Lower leg skin (tissue), 3 donors: ENCODE measurements around the gene PCSK5.
"Not testable (repeated sequence)": the region's sequence is repeated elsewhere in the genome, so short reads cannot be mapped to it uniquely, and the experiment has no call there.

Experiments used
- POLR2A ChIP-seq, 2 donors: fragments of 450-650 bp; IDR thresholded peaks; one replicate each; pipeline ENCODE4 v1.6.1; 2016 to 2017; ENCODE audit warnings: antibody characterized with exemption in 2 of 2, mild to moderate bottlenecking in 1 of 2, moderate library complexity in 1 of 2
- TF ChIP-seq, protein P1 (sequence below), 3 donors: fragments of 450-650 bp; IDR thresholded peaks; one replicate each; pipeline ENCODE4 v1.5.1; 2016; ENCODE audit warnings: antibody characterized with exemption in 3 of 3, mild to moderate bottlenecking in 3 of 3, moderate library complexity in 2 of 3

- TF ChIP-seq, protein P1, sequence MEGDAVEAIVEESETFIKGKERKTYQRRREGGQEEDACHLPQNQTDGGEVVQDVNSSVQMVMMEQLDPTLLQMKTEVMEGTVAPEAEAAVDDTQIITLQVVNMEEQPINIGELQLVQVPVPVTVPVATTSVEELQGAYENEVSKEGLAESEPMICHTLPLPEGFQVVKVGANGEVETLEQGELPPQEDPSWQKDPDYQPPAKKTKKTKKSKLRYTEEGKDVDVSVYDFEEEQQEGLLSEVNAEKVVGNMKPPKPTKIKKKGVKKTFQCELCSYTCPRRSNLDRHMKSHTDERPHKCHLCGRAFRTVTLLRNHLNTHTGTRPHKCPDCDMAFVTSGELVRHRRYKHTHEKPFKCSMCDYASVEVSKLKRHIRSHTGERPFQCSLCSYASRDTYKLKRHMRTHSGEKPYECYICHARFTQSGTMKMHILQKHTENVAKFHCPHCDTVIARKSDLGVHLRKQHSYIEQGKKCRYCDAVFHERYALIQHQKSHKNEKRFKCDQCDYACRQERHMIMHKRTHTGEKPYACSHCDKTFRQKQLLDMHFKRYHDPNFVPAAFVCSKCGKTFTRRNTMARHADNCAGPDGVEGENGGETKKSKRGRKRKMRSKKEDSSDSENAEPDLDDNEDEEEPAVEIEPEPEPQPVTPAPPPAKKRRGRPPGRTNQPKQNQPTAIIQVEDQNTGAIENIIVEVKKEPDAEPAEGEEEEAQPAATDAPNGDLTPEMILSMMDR (IDR thresholded peaks at IDR 0.05) = not testable (repeated sequence)
- not testable (repeated sequence) for TF ChIP-seq POLR2A (IDR thresholded peaks at IDR 0.05)
These were observed 72.8 kb downstream of the PCSK5 start for GRCh38 chr9:75963321-75963720.
